Measurements from ENCODE around the gene OR5AN1.
"Not testable (repeated sequence)": the region's sequence is repeated elsewhere in the genome, so short reads cannot be mapped to it uniquely, and the experiment has no call there.

OR5AN1 gene

GRCh38 chr11:59365232-59366018 is 6.7 kb downstream of the OR5AN1 start:
- DNase-seq (ENCODE audit: low read depth): no peak
- no peak for TF ChIP-seq CTCF (conservative IDR thresholded peaks at IDR 0.05; ENCODE audit: low read depth, low read length)
- no peak overlapping the region for H3K4me3 ChIP-seq (ENCODE audit: low read length)

GRCh38 chr11:59368238-59369022 is 9.7 kb downstream of the OR5AN1 start:
- no peak for TF ChIP-seq CTCF (conservative IDR thresholded peaks at IDR 0.05; ENCODE audit: low read depth, low read length)

GRCh38 chr11:59372324-59372723 is 13.6 kb downstream of the OR5AN1 start:
- not testable (repeated sequence) for DNase-seq (ENCODE audit: low read depth); H3K4me3 ChIP-seq (ENCODE audit: low read length)

More at GRCh38 chr11:59368238-59369022, 9.7 kb downstream of the OR5AN1 start:
- no peak for DNase-seq (ENCODE audit: low read depth)
- H3K4me3 ChIP-seq (ENCODE audit: low read length): no peak overlapping the region

GRCh38 chr11:59380263-59381059 is 21.8 kb downstream of the OR5AN1 start:
- no peak for DNase-seq (ENCODE audit: low read depth)
- no peak for TF ChIP-seq CTCF (conservative IDR thresholded peaks at IDR 0.05; ENCODE audit: low read depth, low read length)
- no peak overlapping the region for H3K4me3 ChIP-seq (ENCODE audit: low read length)

GRCh38 chr11:59394186-59394585 is 35.5 kb downstream of the OR5AN1 start:
- no peak for TF ChIP-seq CTCF (conservative IDR thresholded peaks at IDR 0.05; ENCODE audit: low read depth, low read length)
- DNase-seq (ENCODE audit: low read depth): no peak

GRCh38 chr11:59400461-59401261 is 42.0 kb downstream of the OR5AN1 start:
- H3K4me3 ChIP-seq (ENCODE audit: low read length): no peak overlapping the region
- no peak for DNase-seq (ENCODE audit: low read depth)
- TF ChIP-seq CTCF (conservative IDR thresholded peaks at IDR 0.05; ENCODE audit: low read depth, low read length): no peak

More at GRCh38 chr11:59394186-59394585, 35.5 kb downstream of the OR5AN1 start:
- no peak overlapping the region for H3K4me3 ChIP-seq (ENCODE audit: low read length)
